Activated naive CD4-positive, alpha-beta T cell treated with anti-CD3 and anti-CD28 coated beads, Interleukin-2, amount 50 U/mL, for 16 hours (primary cell): ENCODE results near the gene MAP1LC3C.

Source experiments
- DNase-seq: peaks from one replicate; pipeline ENCODE4 v3.0.0-alpha.2; 2020

MAP1LC3C gene

DNA sequence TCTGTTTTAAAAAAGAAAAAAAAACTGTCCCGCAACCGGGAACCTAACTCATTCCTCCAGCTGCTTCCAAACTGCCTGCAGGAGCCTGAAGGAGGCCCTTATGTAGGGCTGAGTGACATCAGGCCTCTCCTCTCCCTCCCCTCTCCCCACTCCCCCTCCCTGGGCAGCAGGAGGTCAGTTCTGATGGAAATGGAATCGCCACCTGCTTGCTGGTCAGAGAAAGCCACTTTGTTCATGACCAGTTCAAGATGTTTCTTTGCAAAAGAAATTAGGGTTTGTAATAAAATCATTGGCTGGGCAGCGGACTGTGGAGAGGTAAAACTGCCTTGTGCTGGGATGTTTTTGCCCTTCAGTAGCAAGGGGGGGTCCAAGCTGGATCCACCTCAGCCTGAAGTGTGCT lies at the start of gene MAP1LC3C:
Gene MAP1LC3C, minus strand, starts transcription at position 73 of the 400 bp plus-strand sequence. CDS start 90 bp downstream, outside the sequence.
- no peak for DNase-seq

DNA sequence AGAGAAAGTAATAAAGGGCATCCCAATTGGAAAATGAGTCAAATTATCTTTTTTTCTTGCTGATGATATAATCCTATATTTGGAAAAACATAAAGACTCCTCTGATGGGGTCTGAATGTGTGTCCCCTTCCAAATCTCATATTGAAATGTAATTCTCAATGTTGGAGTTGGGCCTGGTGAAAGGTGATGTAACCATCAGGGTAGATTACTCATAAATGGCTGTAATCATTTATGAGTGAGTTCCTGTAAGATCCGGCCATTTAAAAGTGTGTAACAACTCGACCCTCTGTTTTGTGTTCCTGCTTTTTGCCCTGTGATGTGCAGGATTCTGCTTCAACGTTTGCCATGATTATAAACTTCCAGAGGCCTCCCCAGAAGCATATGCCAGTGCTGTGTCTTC lies 44.3 kb upstream of the MAP1LC3C start:
- no peak for DNase-seq

DNA sequence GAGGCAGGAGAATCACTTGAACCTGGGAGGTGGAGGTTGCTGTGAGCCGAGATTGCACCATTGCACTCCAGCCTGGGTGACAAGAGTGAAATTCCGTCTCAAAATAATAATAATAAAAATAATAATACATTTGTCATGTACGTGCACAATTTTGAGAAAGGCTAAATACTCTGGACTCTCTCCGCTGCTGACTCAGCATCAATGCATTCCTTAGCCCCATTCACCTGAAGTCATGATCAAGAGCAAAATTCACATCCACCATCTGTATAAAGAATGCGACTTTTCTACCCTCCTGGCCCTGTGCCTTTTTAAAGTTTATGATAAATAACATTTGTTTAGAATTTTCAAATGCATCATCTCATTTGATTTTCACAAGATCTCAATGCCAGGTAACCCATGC lies 35.5 kb upstream of the MAP1LC3C start:
- no peak for DNase-seq

DNA sequence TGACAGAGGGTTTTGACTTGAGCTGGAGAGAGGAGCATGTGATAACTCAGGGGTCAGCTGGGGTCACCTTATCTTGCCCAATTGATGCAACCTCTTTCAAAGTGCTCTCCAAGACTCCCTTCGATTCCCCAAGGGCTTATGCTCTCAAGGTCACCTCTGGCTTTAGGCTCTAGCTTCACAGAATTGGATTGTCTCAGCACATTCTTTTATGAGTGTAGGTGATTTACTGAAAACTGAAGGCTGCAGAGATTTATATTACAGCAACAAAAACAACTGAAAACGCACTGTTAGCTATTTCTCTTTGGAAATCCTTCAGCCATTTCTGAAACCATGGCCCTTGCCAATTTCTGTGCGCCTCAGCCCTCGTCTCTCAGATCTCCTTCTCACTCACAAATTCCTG lies 34.5 kb upstream of the MAP1LC3C start:
- DNase-seq, result no peak

DNA sequence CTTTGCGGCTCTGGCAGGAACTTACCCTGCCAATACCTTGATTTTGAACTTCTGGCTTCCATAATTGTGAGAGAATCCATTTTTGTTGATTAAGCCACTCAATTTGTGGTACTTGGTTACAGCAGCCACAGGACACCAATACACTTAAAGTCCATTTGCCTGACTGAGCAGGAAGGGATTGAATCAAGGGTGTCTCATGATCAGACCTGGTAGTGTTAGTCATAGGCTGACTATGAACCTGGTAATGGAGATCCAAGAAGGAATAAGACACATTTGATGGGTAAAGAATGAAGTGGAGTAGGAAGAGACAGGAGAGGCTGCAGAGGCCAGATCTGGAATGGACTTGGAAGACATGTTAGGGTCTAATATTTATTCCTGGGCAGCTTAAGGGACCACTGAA lies 31.2 kb upstream of the MAP1LC3C start:
- no peak for DNase-seq

DNA sequence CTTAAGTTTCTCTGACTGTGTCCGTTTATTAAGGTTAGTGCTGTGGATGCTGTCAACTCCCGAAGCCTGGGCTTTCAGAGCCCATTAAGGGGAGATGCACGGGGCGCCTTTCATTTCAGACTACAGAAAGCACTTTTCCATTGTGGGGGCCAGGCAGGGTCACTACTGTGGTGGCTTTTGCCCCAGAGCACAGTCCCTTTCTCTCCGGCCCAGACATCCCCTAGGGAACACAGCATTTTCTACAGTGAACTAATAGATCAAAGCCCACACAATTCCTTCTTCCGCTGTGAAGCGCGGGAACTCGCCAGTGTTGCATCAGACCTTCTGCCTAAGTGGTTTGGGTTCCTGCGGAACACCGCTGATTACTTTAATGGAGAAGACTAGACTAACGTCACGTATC lies 26.8 kb upstream of the MAP1LC3C start:
- no peak for DNase-seq

- DNase-seq, result no peak
These were observed 24.9 kb upstream of the MAP1LC3C start for GRCh38 chr1:242023805-242024204.

DNA sequence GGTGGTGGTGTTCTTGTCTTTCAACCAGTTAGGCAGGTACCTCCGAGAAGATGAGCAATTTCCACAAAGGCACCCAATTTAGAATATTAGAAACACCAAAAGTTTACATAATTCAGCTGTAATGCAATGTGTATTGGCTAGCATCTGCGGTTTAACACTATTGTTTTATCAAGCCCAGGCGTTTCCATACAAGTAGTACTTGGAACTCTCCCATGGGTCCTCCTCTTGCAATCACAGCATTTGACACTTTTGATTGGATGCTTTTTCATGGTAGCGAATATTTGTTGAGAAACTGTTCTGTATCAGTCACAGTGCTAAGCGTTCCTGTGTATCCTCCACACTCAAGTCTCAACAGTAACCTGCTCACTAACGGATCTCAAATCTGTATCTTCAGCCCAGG lies 20.1 kb upstream of the MAP1LC3C start:
- no peak for DNase-seq

- peak; percentile 20 for DNase-seq
These were observed 18.8 kb upstream of the MAP1LC3C start for GRCh38 chr1:242017580-242018233.

GRCh38 chr1:242016479-242016878 lies 17.6 kb upstream of the MAP1LC3C start:
- no peak for DNase-seq

DNA sequence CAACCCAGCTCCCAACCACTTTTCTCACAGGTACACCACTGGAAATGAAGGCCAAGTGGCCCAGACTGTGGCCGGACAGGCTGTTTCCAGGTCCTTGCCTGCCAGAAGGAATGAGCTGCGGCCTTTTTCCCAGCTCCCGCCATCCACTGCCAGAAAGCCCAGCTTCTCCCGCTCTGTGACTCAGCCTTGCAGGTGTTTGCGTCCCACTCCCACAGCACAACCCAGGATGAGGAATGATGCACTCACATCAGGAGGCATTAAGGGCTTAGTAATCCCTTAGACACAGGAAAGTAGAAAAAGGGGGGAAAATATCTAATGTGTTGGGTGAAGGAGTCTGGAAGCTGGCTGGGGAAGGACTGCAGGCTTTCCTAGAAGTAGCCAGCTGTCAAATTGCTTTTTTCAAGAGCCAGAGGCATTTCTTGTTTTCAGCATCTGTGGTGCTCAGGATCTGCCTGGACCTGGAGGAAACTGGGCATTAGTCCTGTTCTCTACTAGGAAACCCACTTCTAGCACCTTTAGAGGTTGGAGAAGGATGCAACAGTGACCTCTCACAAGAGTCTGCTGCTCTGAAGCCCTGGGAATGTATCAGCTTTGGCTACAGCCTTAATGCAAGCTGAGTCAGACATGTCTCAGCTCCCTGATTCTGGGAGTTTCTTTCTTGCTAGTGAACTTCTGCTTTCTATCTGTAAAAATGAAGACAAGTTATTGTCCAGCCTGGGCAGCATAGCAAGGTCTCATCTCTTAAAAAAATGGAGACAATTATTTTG lies 13.2 kb upstream of the MAP1LC3C start:
- no peak for DNase-seq

DNA sequence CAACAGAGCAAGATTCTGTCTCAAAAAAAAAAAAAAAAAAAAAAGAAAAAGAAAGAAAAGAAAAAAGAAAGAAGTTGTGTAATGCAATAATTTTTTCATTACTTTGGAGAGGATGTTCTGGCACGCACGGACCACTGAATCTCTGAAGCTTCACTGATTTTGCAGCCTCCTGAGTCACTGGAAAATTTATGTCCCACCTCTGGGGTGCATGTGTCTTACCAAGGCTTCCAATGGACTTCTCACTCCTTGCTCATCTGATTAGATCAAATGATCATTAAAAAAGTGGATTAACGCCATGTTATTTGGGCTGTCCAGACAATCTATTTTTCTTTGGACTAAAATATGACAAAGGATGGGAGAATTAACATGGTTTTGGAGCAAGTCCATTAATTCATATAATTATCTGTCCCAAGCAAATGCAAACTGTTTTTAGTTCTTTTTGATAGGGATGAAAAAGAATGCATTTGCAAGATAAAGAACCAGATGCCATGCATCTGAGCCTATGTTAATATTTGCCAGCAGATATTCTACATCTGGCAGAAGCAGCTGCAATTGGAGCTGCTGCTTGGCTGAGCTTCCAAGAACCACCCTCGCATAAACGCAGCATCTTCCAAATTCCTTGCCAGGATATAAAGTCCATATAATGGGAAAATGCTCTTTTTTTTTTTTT lies 10.1 kb upstream of the MAP1LC3C start:
- DNase-seq, result no peak

- DNase-seq, result no peak
These were observed 8.1 kb upstream of the MAP1LC3C start for GRCh38 chr1:242006976-242007375.

DNA sequence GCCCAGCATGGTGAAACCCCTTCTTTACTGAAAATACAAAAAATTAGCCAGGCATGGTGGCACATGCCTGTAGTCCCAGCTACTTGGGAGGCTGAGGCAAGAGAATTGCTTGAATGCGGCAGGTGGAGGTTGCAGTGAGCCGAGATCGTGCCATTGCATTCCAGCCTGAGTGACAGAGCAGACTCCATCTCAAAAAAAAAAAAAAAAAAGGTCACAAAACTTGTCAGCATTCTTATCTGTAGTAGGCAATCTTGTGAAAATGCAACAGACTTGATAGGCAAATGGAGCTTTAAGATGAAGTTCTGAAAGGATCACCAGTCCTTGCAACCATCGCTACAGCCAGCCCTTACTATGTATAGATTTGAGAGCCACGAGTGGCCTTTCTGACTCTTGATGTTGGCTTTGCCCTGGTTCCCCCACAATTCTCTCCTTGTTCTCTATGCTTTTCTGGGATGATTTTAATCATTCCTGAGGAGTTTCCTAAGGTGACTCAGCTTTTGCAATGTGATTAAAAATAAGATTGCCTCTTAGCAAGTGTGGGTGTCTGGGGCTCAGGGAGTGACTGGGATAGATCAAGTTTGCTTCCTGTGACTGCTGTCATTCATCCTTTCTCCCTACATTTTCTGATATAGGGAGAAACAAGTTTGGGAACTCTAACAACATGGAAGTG lies 7.1 kb upstream of the MAP1LC3C start:
- no peak for DNase-seq

GRCh38 chr1:242004751-242005495 lies 6.0 kb upstream of the MAP1LC3C start:
- no peak for DNase-seq

DNA sequence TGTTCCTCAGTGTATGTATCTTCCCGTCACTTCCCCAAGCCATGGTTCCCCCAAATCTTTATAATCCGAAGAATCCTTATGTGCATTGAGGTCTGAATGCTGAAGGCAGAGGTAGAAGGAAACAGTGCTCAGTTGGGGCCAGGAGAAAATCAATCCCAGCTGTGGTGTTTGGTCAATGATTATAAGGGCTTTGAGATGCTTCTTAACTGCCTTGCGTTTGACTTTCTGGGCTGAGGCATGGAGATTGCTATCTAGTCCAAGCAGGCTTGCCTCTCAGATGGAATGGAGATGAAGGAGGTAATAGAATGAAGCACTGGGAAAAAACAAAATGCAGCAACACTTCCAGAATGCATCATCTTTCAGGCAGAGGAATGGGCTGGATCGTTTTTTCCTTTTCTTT lies 3.6 kb upstream of the MAP1LC3C start:
- DNase-seq, result no peak

DNA sequence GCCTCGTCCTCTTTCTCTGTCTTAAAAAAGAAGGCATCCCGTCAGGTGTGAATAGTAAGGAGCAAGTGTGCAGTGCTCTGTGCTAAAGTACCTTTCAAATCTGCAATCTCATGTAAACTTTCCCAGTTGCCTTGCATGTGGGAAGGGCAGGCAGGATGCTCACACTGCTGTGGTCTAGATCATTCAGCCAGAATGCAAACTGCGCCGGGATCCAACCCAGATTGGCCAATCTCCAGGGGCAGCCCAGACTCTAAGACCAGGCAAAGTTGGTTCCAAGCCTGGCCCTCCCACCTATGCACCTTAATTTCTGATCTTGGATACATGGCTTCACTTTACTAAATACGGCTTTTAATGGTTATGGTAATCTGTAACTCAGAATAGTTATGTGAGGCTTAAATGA lies 3.2 kb upstream of the MAP1LC3C start:
- DNase-seq, result no peak

- DNase-seq, result no peak
These were observed 1.5 kb upstream of the MAP1LC3C start for GRCh38 chr1:242000434-242000833.

GRCh38 chr1:241998412-241998921 lies 431 bp downstream of the MAP1LC3C start:
- peak; percentile 54 for DNase-seq

DNA sequence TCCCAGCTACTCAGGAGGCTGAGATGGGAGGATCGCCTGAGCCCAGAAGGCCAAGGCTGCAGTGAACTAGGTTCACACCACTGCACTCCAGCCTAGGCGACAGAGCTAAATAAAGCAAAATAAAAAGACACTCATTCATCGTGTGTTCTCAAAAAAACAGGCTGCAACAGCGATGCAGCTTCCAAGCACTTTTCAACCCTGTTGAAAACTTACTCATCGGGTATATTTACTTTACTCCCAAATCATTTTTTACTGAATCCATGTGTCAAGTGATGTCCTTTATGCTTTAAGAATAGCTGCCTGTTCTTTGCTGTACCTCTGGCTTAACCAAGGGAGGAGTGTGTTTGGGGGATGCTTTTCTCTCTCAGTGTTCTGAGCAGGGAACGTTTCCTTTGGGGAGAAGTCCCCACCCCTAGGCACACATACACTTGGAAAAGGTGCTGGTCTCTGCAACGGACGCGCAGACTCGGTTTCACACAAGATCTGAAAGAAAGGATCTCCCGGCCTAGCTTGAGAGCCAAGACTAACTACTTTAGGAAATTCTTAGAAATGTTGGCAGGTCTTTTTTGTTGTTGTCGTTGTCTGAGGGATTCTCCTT lies 1.4 kb downstream of the MAP1LC3C start:
- no peak for DNase-seq

DNA sequence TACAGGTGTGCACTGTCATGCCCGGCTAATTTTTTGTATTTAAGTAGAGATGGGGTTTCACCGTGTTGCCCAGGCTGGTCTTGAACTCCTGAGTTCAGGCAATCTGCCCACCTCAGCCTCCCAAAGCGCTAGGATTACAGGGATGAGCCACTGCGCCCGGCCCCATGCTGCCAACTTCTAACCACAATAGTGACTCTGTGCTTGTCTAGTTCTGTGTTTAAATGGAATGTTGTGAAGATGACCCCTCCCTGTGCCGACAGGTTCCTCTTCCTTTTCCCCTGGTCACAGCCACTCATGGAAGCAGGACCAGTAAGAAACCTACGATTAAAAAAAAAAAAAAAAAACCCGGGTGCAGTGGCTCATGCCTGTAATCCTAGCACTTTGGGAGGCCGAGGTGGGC lies 4.7 kb downstream of the MAP1LC3C start:
- DNase-seq, result no peak

GRCh38 chr1:241992734-241993133 lies 6.2 kb downstream of the MAP1LC3C start:
- DNase-seq, result no peak
